ENCODE data around the gene CNTNAP2.

- TF ChIP-seq CTCF (conservative IDR thresholded peaks at IDR 0.05; ENCODE audit: low read depth, low read length), result no peak
- no peak for TF ChIP-seq EZH2 (IDR thresholded peaks at IDR 0.05; ENCODE audit: borderline replicate concordance, low read depth, low read length, poor library complexity, severe bottlenecking)
Measured at GRCh38 chr7:146943483-146943882, 826.9 kb downstream of the CNTNAP2 start.
